ENCODE measurements around the gene FNDC10. TPM values are rescaled to one million over a fixed set of nuclear protein-coding genes. Genes with fewer than 3 reads are reported as not detected.

FNDC10 gene
- total and polyA plus RNA-seq, 9 of the 15 experiments (the other 6 are each of a cell fraction or from before 2014, with no cell fraction given), result 0.08 to 6.3 (median 1.6) TPM

- TF ChIP-seq PREB (CRISPR knock-in tag; IDR thresholded peaks at IDR 0.05) (no peak), RB1 (IDR thresholded peaks at IDR 0.05; ENCODE audit: low read depth) (no peak), USF1 (CRISPR knock-in tag; IDR thresholded peaks at IDR 0.05) (peak; percentile 69), HNRNPLL (IDR thresholded peaks at IDR 0.05; ENCODE audit: low read depth, low read length, poor library complexity, severe bottlenecking) (no peak), HDAC1 (IDR thresholded peaks at IDR 0.05) (no peak), CCAR2 (IDR thresholded peaks at IDR 0.05; ENCODE audit: low read depth, low read length) (no peak), NBN (IDR thresholded peaks at IDR 0.05; ENCODE audit: low read depth) (no peak), ZBTB8A (IDR thresholded peaks at IDR 0.05; ENCODE audit: partially characterized antibody) (no peak)
- TF ChIP-seq, protein P1, sequence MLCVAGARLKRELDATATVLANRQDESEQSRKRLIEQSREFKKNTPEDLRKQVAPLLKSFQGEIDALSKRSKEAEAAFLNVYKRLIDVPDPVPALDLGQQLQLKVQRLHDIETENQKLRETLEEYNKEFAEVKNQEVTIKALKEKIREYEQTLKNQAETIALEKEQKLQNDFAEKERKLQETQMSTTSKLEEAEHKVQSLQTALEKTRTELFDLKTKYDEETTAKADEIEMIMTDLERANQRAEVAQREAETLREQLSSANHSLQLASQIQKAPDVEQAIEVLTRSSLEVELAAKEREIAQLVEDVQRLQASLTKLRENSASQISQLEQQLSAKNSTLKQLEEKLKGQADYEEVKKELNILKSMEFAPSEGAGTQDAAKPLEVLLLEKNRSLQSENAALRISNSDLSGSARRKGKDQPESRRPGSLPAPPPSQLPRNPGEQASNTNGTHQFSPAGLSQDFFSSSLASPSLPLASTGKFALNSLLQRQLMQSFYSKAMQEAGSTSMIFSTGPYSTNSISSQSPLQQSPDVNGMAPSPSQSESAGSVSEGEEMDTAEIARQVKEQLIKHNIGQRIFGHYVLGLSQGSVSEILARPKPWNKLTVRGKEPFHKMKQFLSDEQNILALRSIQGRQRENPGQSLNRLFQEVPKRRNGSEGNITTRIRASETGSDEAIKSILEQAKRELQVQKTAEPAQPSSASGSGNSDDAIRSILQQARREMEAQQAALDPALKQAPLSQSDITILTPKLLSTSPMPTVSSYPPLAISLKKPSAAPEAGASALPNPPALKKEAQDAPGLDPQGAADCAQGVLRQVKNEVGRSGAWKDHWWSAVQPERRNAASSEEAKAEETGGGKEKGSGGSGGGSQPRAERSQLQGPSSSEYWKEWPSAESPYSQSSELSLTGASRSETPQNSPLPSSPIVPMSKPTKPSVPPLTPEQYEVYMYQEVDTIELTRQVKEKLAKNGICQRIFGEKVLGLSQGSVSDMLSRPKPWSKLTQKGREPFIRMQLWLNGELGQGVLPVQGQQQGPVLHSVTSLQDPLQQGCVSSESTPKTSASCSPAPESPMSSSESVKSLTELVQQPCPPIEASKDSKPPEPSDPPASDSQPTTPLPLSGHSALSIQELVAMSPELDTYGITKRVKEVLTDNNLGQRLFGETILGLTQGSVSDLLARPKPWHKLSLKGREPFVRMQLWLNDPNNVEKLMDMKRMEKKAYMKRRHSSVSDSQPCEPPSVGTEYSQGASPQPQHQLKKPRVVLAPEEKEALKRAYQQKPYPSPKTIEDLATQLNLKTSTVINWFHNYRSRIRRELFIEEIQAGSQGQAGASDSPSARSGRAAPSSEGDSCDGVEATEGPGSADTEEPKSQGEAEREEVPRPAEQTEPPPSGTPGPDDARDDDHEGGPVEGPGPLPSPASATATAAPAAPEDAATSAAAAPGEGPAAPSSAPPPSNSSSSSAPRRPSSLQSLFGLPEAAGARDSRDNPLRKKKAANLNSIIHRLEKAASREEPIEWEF (CRISPR knock-in tag; IDR thresholded peaks at IDR 0.05), result no peak
- TF ChIP-seq, protein P2, sequence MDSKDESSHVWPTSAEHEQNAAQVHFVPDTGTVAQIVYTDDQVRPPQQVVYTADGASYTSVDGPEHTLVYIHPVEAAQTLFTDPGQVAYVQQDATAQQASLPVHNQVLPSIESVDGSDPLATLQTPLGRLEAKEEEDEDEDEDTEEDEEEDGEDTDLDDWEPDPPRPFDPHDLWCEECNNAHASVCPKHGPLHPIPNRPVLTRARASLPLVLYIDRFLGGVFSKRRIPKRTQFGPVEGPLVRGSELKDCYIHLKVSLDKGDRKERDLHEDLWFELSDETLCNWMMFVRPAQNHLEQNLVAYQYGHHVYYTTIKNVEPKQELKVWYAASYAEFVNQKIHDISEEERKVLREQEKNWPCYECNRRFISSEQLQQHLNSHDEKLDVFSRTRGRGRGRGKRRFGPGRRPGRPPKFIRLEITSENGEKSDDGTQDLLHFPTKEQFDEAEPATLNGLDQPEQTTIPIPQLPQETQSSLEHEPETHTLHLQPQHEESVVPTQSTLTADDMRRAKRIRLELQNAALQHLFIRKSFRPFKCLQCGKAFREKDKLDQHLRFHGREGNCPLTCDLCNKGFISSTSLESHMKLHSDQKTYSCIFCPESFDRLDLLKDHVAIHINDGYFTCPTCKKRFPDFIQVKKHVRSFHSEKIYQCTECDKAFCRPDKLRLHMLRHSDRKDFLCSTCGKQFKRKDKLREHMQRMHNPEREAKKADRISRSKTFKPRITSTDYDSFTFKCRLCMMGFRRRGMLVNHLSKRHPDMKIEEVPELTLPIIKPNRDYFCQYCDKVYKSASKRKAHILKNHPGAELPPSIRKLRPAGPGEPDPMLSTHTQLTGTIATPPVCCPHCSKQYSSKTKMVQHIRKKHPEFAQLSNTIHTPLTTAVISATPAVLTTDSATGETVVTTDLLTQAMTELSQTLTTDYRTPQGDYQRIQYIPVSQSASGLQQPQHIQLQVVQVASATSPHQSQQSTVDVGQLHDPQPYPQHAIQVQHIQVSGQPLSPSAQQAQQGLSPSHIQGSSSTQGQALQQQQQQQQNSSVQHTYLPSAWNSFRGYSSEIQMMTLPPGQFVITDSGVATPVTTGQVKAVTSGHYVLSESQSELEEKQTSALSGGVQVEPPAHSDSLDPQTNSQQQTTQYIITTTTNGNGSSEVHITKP (IDR thresholded peaks at IDR 0.05; ENCODE audit: partially characterized antibody), result peak; percentile 13
- TF ChIP-seq, protein P3, sequence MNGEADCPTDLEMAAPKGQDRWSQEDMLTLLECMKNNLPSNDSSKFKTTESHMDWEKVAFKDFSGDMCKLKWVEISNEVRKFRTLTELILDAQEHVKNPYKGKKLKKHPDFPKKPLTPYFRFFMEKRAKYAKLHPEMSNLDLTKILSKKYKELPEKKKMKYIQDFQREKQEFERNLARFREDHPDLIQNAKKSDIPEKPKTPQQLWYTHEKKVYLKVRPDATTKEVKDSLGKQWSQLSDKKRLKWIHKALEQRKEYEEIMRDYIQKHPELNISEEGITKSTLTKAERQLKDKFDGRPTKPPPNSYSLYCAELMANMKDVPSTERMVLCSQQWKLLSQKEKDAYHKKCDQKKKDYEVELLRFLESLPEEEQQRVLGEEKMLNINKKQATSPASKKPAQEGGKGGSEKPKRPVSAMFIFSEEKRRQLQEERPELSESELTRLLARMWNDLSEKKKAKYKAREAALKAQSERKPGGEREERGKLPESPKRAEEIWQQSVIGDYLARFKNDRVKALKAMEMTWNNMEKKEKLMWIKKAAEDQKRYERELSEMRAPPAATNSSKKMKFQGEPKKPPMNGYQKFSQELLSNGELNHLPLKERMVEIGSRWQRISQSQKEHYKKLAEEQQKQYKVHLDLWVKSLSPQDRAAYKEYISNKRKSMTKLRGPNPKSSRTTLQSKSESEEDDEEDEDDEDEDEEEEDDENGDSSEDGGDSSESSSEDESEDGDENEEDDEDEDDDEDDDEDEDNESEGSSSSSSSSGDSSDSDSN (IDR thresholded peaks at IDR 0.05; ENCODE audit: borderline replicate concordance in 1 of 2, low read depth in 2 of 2, low read length in 2 of 2), result no peak
Measured at GRCh38 chr1:1554926-1555915, 44.7 kb downstream of the FNDC10 start (continued).

Data from K562 (cell line).